Stimulated activated CD4-positive, alpha-beta T cell treated with anti-CD3 and anti-CD28 coated beads, Interleukin-15, amount 100 ng/mL, for 24 hours (primary cell): ENCODE results near the gene BICDL2.
A peak's percentile ranks its signal among the peaks of the same experiment; 100 is the strongest.
"Not testable (repeated sequence)": the region's sequence is repeated elsewhere in the genome, so short reads cannot be mapped to it uniquely, and the experiment has no call there.

Source experiments
- DNase-seq: peaks from one replicate; pipeline ENCODE4 v3.0.0-alpha.2; 2020

The BICDL2 gene, protein sequence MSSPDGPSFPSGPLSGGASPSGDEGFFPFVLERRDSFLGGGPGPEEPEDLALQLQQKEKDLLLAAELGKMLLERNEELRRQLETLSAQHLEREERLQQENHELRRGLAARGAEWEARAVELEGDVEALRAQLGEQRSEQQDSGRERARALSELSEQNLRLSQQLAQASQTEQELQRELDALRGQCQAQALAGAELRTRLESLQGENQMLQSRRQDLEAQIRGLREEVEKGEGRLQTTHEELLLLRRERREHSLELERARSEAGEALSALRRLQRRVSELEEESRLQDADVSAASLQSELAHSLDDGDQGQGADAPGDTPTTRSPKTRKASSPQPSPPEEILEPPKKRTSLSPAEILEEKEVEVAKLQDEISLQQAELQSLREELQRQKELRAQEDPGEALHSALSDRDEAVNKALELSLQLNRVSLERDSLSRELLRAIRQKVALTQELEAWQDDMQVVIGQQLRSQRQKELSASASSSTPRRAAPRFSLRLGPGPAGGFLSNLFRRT

DNA sequence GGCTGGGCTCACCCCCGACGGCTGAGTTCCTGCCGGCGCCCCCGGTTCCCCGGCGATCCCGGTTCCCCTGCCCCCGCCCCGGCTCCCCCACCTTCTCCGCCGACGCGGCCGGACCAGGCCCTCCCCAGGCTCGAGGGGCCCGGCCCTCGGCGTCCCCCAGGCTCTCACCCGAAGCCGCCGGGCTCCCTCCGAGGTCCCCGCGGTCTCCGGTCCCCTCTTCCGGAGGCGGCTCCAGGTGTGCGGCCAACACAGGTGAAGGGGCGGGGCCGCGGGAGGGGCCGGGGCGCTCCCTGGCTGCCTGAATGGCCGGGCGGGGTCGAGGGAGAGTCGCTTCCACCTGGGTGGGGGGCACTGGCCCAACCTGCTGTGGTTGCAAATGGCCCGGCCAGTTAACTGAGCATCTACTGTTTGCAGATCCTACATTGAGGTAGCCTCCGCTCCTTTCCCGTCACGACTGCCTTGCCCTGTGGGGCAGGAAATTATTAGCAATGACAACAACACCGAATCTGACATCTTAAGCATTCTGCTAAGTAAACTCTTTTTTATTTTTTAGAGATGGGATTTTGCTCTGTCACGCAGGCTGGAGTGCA, at the start of gene BICDL2:
Gene BICDL2 (minus strand): TSS at position 219 of the 590 bp plus-strand sequence. CDS start 1,448 bp downstream, outside the sequence.
- no peak for DNase-seq

GRCh38 chr16:3085868-3086595, 49.3 kb upstream of the BICDL2 start:
- DNase-seq, result no peak

- no peak for DNase-seq
Measured at GRCh38 chr16:3084969-3085670, 48.4 kb upstream of the BICDL2 start.

DNA sequence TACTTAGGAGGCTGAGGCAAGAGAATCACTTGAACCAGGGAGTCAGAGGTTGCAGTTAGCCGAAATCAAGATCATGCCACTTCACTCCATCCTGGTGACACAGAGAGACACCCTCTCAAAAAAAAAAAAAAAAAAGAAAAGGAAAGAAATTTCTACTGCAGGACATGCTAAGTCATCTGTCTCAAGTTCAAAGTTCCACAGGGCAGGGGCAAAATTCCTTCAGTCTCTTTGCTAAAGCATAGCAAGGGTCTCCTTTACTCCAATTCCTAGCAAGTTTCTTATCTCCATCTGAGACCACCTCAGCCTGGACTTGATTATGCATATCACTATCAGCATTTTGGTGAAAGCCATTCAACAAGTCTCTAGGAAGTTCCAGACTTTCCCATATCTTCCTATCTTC, 47.7 kb upstream of the BICDL2 start:
- no peak for DNase-seq

GRCh38 chr16:3083408-3083807, 46.7 kb upstream of the BICDL2 start:
- DNase-seq, result not testable (repeated sequence)

DNA sequence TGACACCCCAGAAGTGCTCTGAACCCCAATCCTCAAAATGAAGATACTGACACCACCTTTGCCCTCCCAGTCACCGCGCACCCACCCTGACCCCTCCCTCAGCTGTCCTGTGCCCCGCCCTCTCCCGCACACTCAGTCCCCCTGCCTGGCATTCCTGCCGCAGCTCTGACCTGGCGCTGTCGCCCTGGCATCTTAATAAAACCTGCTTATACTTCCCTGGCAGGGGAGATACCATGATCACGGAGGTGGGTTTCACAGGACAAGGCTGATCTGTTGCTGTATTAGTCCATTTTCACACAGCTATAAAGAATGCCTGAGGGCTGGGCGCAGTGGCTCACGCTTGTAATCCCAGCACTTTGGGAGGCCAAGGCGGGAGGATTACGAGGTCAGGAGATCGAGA, 45.2 kb upstream of the BICDL2 start:
- DNase-seq, result not testable (repeated sequence)

- no peak for DNase-seq
Measured at GRCh38 chr16:3080024-3080423, 43.3 kb upstream of the BICDL2 start.

DNA sequence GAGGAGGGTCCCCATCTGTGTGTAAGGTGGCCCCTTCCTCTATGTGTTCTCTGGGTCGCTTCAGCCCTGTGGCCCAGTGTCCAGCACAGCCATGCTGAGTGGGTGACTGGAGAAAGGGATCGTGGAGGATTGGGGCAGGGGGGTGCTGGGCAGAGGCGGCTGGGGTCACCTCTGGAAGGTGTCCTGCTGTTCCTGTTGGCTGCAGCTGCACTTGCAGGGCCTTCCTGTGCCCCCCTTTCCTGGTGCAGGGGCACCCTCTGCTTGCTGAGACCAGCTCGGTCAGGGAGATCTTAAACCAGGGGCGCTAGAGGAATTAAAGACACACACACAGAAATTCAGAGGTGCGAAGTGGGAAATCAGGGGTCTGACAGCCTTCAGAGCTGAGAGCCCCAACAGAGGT, 39.8 kb upstream of the BICDL2 start:
- DNase-seq, result no peak

DNA sequence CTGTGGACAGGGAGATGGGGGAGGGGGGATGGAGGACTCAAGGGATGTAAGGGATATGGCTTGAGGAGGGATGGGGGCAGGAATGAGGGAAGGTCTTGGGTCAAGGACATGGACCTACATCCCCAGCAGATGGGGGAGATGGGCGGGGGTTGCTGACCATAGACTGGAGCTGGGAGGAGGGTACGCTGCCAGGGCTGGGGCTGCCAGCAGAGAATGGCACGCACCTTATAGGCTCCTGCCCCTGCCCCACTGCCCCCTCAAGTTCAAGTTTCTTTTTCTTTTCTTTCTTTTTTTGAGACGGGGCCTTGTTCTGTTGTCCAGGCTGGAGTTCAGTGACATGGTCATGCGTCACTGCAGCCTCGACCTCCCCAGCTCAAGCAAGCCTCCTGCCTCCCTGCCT, 39.2 kb upstream of the BICDL2 start:
- not testable (repeated sequence) for DNase-seq

DNA sequence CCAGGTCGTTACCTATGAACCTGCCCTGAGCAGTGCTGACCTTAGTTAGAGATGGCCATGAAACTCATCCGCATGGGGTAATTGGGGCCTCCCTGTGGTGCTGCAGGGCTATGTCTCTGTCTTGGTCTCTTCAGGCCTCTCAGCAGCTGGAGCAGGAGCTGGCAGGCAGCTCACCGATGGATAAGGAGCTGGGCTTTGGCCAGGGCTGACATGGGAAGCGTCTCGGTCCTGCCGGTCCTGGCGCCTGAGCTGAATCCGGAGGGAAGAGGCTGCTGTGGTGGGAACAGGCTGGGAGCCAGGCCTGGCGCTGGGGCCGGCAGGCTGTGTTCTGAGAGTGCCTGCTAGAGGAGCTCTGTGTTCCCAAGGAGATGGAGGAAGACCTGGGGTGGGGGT, 38.8 kb upstream of the BICDL2 start:
- DNase-seq, result peak; percentile 23

DNA sequence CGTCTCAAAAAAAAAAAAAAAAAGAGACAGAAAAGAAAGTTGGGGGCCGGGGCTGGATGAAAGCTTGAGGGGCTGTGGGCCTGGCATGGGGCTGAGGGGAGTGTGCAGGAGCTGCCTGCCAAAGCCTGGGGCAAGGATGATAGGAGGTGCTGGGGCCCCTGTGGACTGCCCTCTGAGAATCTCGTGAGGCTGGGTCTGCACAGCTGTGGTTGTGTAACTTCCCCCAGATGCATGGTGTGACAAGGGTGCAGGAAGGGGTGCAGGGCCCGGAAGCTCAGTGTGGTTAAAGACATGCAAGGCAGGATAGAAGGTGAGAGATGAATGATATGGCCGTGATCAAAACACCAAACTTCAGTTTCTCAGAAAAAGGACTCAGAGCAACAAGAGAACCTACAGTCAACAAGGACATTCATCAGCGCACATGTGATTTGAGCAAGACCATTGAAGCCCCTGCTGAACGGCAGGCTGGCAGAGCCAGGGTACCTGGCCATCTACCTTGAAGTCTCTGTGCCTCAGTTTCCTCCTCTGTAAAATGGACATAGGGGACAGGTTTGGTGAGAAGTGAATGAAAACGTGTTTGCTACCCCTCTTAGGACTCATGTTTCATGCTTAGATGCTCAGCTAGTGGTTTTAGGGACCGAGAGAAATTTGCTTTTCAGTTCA, 38.2 kb upstream of the BICDL2 start:
- peak; percentile 84 for DNase-seq

GRCh38 chr16:3073448-3073847, 36.7 kb upstream of the BICDL2 start:
- DNase-seq, result no peak

- not testable (repeated sequence) for DNase-seq
Measured at GRCh38 chr16:3072576-3073263, 36.0 kb upstream of the BICDL2 start.

DNA sequence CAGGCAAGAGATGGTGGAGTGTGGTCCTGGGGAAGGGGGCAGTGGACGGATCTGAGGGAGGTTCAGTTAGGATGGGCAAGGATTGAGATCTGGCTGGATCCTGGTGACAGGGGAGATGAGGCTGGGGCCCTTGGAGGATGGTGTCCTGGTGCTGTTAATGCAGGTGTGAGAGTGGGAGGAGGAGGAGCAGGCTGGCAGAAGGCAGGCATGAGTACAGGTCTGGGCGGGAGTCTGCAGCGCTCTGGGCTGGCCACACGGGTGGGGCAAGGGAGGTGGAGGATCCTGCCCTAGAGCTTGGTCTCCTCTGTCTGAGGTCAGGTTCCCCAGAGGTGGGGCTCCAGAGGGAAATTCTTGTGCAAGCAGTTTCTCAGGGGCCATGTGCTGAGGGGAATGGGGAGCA, 35.4 kb upstream of the BICDL2 start:
- peak; percentile 50 for DNase-seq

- DNase-seq, result peak; percentile 39
Measured at GRCh38 chr16:3071655-3072054, 34.9 kb upstream of the BICDL2 start.

DNA sequence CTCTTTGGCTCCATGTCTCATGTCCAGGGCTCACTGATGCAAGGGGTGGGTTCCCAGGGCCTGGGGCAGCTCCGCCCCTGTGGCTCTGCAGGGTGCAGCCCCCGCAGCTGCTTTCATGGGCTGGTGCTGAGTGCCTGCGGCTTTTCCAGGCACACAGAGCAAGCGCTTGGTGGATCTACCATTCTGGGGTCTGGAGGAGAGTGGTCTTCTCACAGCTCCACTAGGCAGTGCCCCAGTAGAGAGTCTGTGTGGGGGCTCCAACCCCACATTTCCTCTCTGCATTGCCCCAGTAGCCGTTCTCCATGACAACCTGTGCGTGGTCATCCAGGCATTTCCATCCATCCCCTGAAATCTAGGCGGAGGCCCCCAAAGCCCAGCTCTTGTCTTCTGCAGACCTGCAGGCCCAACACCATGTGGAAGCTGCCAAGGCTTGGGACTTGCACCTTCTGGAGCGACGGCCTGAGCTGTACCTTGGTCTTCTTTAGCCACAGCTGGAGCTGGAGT, 33.9 kb upstream of the BICDL2 start:
- peak; percentile 40 for DNase-seq

GRCh38 chr16:3069146-3069545, 32.4 kb upstream of the BICDL2 start:
- DNase-seq, result not testable (repeated sequence)

DNA sequence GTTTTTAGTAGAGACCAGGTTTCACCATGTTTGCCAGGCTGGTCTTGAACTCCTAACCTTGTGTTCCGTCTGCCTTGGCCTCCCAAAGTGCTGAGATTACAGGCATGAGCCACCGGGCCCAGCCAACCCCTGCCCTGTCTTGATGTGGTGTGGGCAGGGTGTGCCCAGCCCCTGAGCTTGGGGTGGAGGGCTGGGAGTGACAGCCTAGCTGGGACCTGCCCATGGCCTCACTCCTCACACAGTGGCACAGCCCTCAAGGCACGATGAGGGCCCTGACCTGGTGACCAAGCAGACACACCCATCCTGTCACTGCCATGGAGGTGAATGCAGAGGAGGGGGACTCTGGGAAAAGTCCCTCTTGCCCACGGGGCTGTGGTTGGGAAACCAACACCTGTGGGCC, 31.7 kb upstream of the BICDL2 start:
- no peak for DNase-seq

GRCh38 chr16:3066440-3066748, 29.6 kb upstream of the BICDL2 start:
- peak; percentile 41 for DNase-seq

DNA sequence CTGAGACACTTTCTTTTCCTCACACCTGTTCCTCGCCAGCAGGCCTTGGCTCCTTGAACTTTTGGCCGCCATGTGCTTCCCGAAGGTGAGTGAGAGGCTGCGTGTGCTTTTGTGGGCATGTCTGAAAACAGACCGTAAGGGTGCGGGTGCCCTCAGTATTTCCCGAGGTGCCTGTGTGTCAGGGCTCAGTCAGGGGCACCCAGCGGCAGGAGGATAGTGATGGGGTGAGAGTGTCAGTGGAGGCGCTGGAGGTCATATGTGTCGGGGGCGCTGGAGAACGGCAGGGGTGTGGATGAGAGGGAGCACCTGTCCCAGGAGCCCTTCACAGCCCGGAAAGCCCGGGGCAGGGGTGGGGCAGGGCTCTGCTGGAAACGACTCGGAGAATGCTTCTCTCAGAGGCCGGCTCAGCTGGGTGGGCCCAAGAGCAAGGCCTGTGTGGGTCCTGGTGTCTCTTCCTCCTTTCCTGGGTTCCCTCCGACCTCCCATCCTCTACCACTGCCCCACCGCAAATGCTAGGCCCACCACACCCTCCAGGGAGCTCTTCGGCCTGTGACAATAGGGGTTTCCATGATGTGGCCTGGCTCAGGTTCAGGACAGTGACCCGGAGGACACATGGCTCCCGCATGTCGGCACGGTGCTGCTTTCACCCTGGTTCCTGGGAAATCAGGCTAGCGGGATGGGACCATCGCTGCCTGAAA, 29.1 kb upstream of the BICDL2 start:
- DNase-seq, result peak; percentile 46
